Dermis lymphatic vessel endothelial cell (primary cell): ENCODE measurements around the gene IGSF6. TPM values are rescaled to one million over a fixed set of nuclear protein-coding genes. Genes with fewer than 3 reads are reported as not detected.

Experiments
- total RNA-seq: library from RNA; depleted of rRNA; stranded (reverse); fragments of >200 nt; gene quantifications from 2 replicates; pipeline ENCODE4 v1.2.1, GENCODE V29; 2014

Gene IGSF6
- total RNA-seq: not detected in 2 replicates

GRCh38 chr16:21652453-21652852 lies at the start of gene IGSF6:
IGSF6 (minus strand) TSS chr16:21652608; CDS start chr16:21652598, 10 bp downstream.

GRCh38 chr16:21663889-21664647 lies 11.7 kb upstream of the IGSF6 start, which contains the start of gene OTOA:
OTOA (plus strand) TSS chr16:21663968; CDS start chr16:21678515, 14,547 bp downstream.

GRCh38 chr16:21599122-21600030 lies 53.0 kb downstream of the IGSF6 start, which contains the start of gene METTL9:
METTL9 (plus strand) TSS chr16:21599577; CDS start chr16:21599734, 157 bp downstream.

Other genes with a start within 250 kb of the IGSF6 start
- 204 and 240 TPM in 2 replicates for gene METTL9, start 53.0 kb downstream of the IGSF6 start, total RNA-seq
- under 0.01 and 0.09 TPM in 2 replicates for gene OTOA, start 11.4 kb upstream of the IGSF6 start, total RNA-seq
- gene NPIPB4, start 205.1 kb upstream of the IGSF6 start, total RNA-seq: 22.0 and 23.1 TPM in 2 replicates